A673 (cell line): ENCODE results near the gene CFAP46. TPM values are rescaled to one million over a fixed set of nuclear protein-coding genes. Genes with fewer than 3 reads are reported as not detected.

ENCODE experiments used
- BruUV-seq: library from RNA; stranded (reverse); fragments of 400-500 nt; replicated peaks from 2 replicates; lab custom pipeline; 2021; lab: Mats Ljungman, UMichigan
- CTCF ChIA-PET: fragments of 300-600 bp; sonication (Branson Sonifier 250); formaldehyde crosslinking; loops from one replicate; lab custom pipeline; 2022; ENCODE audit warnings: antibody characterized with exemption; lab: Charles Lee
- POLR2A ChIA-PET: fragments of 300-600 bp; sonication (Branson Sonifier 250); formaldehyde crosslinking; loops from one replicate; lab custom pipeline; 2022; ENCODE audit warnings: antibody characterized with exemption; ENCODE audit not compliant: low non-redundant PET; lab: Charles Lee
- DNase-seq: peaks from one replicate; pipeline ENCODE4 v3.0.0-alpha.2; 2015; ENCODE audit warnings: low spot score
- H3K27ac ChIP-seq: fragments of 200-600 bp; sonication (generic); 2 replicates; pipeline ENCODE4 v1.5.1; 2016; ENCODE audit warnings: mixed run types, low read depth, mild to moderate bottlenecking, mixed read lengths, antibody characterized with exemption, low read length; ENCODE audit not compliant: poor library complexity, severe bottlenecking
- H3K27me3 ChIP-seq: fragments of 200-600 bp; sonication (generic); replicated peaks from 2 replicates; pipeline ENCODE4 v1.6.1; 2017; ENCODE audit warnings: mixed run types, low read depth, mild to moderate bottlenecking, mixed read lengths, antibody characterized with exemption, low read length; ENCODE audit not compliant: insufficient read depth, poor library complexity
- H3K36me3 ChIP-seq: fragments of 200-600 bp; sonication (generic); 2 replicates; pipeline ENCODE4 v1.6.1; 2016; ENCODE audit warnings: mixed run types, mild to moderate bottlenecking, mixed read lengths, antibody characterized with exemption, low read length; ENCODE audit not compliant: insufficient read depth, poor library complexity, severe bottlenecking
- H3K4me1 ChIP-seq: fragments of 200-600 bp; sonication (generic); 2 replicates; pipeline ENCODE4 v1.6.1; 2017; ENCODE audit warnings: mixed run types, mild to moderate bottlenecking, mixed read lengths, antibody characterized with exemption, low read length; ENCODE audit not compliant: insufficient read depth, poor library complexity, severe bottlenecking
- H3K4me3 ChIP-seq: fragments of 200-600 bp; sonication (generic); 2 replicates; pipeline ENCODE4 v1.5.1; 2016; ENCODE audit warnings: low read depth, mixed run types, mild to moderate bottlenecking, mixed read lengths, low read length; ENCODE audit not compliant: poor library complexity, severe bottlenecking
- H3K9me3 ChIP-seq: fragments of 200-600 bp; sonication (generic); 2 replicates; pipeline ENCODE4 v1.6.1; 2016; ENCODE audit warnings: mixed run types, low read depth, mild to moderate bottlenecking, mixed read lengths, antibody characterized with exemption, low read length; ENCODE audit not compliant: poor library complexity, severe bottlenecking
- EZH2 ChIP-seq: fragments of 200-600 bp; sonication (generic); IDR thresholded peaks from 2 replicates; pipeline ENCODE4 v1.6.1; 2017; ENCODE audit warnings: borderline replicate concordance, low read depth, mild to moderate bottlenecking, mixed read lengths, antibody characterized with exemption, low read length; ENCODE audit not compliant: poor library complexity, severe bottlenecking
- intact Hi-C: fragments of 100-400 bp; cut with micrococcal nuclease; formaldehyde crosslinking; loops from one replicate; pipeline ENCODE4 v1.10.0; 2022; ENCODE audit not compliant: unreplicated experiment
- total RNA-seq: library from RNA; stranded (reverse); gene quantifications from 2 replicates; pipeline ENCODE4 v1.2.3, GENCODE V29; 2021
- TF ChIP-seq, protein P1 (sequence below): fragments of 300-800, 200-600 bp; sonication (generic); conservative IDR thresholded peaks from 2 replicates; pipeline ENCODE4 v1.5.1; 2017; ENCODE audit warnings: low read depth, mild to moderate bottlenecking, antibody characterized with exemption, low read length, moderate library complexity, mixed read lengths

The CFAP46 gene
- total RNA-seq, 1 experiment from 2014 or later = 1.9 TPM

DNA sequence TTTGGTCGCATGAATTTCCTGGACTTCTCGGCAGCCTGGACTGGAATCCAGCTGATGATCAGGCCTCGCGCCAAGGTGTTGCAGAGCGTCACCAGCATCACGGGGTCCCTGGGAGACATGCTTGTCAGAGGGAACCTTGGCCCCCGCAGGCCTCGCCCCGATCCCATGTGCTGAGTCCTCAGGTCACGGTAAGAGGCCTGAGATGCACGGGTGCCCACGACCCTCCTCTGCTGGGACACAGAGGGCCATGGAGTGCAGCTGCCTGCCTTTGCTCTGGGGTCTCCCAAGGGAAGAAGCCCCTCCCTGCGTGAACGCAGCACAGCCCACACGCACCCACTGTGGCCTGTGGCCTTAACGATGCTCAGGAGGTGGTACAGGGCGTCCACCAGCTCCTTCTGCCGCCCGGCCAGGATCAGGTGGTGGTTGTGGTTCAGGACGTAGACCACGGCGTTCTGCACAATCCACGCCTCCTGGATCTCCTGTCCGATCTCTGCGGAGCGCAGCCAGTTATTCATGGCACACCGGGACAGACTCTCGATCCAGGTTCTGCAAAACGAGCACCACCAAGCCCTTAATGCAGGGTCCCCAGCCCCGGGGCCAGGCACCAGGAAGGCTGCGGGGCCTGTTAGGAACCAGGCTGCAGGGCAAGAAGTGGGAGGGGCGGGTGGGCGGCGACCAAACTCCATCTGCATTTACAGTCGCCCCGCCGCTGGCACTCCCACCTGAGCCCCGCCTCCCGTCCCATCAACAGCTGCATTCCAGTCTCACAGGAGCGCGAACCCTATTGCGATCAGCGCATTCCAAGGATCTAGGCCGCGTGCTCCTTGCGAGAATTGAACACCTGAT is 29.4 kb downstream of the CFAP46 start:
- no peak for DNase-seq
- H3K27me3 ChIP-seq = no peaks in the 10 kb centered on the region
- no peak overlapping the region for H3K27ac ChIP-seq
- intact Hi-C loops = no loop called here
- H3K36me3 ChIP-seq = no peaks in the 10 kb centered on the region
- ChIA-PET CTCF (no interaction called here), POLR2A (no interaction called here)
- TF ChIP-seq EZH2 = no peak
- TF ChIP-seq, protein P1, sequence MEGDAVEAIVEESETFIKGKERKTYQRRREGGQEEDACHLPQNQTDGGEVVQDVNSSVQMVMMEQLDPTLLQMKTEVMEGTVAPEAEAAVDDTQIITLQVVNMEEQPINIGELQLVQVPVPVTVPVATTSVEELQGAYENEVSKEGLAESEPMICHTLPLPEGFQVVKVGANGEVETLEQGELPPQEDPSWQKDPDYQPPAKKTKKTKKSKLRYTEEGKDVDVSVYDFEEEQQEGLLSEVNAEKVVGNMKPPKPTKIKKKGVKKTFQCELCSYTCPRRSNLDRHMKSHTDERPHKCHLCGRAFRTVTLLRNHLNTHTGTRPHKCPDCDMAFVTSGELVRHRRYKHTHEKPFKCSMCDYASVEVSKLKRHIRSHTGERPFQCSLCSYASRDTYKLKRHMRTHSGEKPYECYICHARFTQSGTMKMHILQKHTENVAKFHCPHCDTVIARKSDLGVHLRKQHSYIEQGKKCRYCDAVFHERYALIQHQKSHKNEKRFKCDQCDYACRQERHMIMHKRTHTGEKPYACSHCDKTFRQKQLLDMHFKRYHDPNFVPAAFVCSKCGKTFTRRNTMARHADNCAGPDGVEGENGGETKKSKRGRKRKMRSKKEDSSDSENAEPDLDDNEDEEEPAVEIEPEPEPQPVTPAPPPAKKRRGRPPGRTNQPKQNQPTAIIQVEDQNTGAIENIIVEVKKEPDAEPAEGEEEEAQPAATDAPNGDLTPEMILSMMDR = no peak
- H3K9me3 ChIP-seq = no peaks in the 10 kb centered on the region
- BruUV-seq = no TSS peak
- no peak overlapping the region for H3K4me3 ChIP-seq
- no peaks in the 10 kb centered on the region for H3K4me1 ChIP-seq

DNA sequence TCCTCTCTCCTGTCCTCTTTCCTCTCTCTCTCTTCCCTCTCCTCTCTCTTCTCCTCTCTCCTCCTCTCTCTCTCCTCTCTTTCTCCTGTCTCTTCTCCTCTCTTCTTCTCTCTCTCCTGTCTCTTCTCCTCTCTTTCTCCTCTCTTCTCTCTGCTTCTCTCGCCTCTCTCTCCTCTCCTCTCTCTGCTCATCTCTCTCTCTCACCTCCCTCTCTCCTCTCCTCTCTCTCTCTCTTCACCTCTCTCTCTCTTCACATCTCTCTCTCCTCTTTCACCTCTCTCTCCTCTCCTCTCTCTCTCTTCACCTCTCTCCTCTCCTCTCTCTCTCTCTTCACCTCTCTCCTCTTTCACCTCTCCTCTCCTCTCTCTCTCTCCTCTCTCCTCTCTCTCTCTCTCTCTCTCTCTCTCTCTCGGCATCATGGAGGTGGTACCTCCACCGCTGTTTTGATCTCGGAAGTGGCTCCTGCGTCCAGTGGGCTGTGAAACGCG is 30.1 kb downstream of the CFAP46 start:
- BruUV-seq = no TSS peak
- no peaks in the 10 kb centered on the region for H3K9me3 ChIP-seq
- H3K27me3 ChIP-seq = no peaks in the 10 kb centered on the region
- CTCF ChIA-PET = no interaction called here
- POLR2A ChIA-PET = no interaction called here
- no peak for DNase-seq
- H3K4me3 ChIP-seq = no peak overlapping the region
- no peaks in the 10 kb centered on the region for H3K4me1 ChIP-seq
- intact Hi-C loops = no loop called here
- TF ChIP-seq EZH2 = no peak
- TF ChIP-seq, protein P1 = no peak
- H3K36me3 ChIP-seq = no peaks in the 10 kb centered on the region
- H3K27ac ChIP-seq = no peak overlapping the region

- Histone ChIP-seq H3K9me3 (no peaks in the 10 kb centered on the region), H3K36me3 (no peaks in the 10 kb centered on the region)
- CTCF ChIA-PET = no interaction called here
Observed at GRCh38 chr10:132911786-132912097, 30.6 kb downstream of the CFAP46 start.

More at GRCh38 chr10:132911786-132912097, 30.6 kb downstream of the CFAP46 start:
- Histone ChIP-seq H3K4me3 (no peak overlapping the region), H3K27me3 (no peaks in the 10 kb centered on the region), H3K4me1 (no peaks in the 10 kb centered on the region), H3K27ac (no peak overlapping the region)
- BruUV-seq = no TSS peak
- DNase-seq = no peak
- TF ChIP-seq, protein P1 = no peak
- no peak for TF ChIP-seq EZH2
- POLR2A ChIA-PET = no interaction called here
- intact Hi-C loops = no loop called here
